Upper lobe of left lung (tissue), 4 donors: ENCODE results near the gene SLC2A4RG.

ENCODE experiments used
- CTCF ChIP-seq, 6 experiments: fragments of 450-650 bp in 4 of 6; fragments of 200-600 bp in 2 of 6; sonication (generic) in 2 of 6; IDR thresholded peaks; one replicate each; pipeline ENCODE4 v1.5.1; 2016 to 2019; ENCODE audit warnings: antibody characterized with exemption in 6 of 6
- POLR2A ChIP-seq, 4 donors: fragments of 450-650 bp; IDR thresholded peaks; one replicate each; pipeline ENCODE4 v1.5.1; 2016 to 2017; ENCODE audit warnings: antibody characterized with exemption in 4 of 4, mild to moderate bottlenecking in 2 of 4

GRCh38 chr20:63768591-63769515, 29.3 kb downstream of the SLC2A4RG start:
- TF ChIP-seq POLR2A (IDR thresholded peaks at IDR 0.05) = no peak
- no peak for TF ChIP-seq CTCF (IDR thresholded peaks at IDR 0.05)
